DND-41 (cell line): Measurements from ENCODE around the gene ICE2.

Experiments used
- EZH2 ChIP-seq: IDR thresholded peaks from 3 replicates; pipeline ENCODE4 v1.6.1; 2012; ENCODE audit warnings: borderline replicate concordance, low read depth, mild to moderate bottlenecking, moderate library complexity, low read length, inconsistent platforms; ENCODE audit not compliant: severe bottlenecking
- TF ChIP-seq, protein P1 (sequence below): IDR thresholded peaks from 2 replicates; pipeline ENCODE4 v1.5.1; 2012; ENCODE audit warnings: borderline replicate concordance, low read length, moderate library complexity, mild to moderate bottlenecking; ENCODE audit not compliant: poor library complexity, severe bottlenecking; ENCODE audit errors: extremely low read depth

DNA sequence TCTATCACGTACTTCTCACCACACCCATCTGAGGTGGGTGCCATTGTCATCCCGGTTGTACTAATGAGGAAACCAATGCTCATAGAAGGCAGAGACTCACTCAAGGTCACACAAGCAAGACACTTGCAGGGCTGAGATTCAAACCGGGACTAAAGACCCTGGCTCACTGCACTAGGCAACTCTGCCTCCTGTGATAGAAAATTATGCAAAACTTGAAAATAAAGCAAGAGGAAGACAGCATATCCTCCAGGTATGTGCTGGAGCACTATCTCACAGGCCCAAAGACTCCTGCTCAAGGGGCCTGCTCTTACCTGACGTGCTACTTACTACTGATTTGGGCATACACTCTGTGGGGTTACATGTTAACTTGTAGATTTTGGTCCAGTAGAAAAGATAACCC lies 106.7 kb downstream of the ICE2 start:
- TF ChIP-seq, protein P1, sequence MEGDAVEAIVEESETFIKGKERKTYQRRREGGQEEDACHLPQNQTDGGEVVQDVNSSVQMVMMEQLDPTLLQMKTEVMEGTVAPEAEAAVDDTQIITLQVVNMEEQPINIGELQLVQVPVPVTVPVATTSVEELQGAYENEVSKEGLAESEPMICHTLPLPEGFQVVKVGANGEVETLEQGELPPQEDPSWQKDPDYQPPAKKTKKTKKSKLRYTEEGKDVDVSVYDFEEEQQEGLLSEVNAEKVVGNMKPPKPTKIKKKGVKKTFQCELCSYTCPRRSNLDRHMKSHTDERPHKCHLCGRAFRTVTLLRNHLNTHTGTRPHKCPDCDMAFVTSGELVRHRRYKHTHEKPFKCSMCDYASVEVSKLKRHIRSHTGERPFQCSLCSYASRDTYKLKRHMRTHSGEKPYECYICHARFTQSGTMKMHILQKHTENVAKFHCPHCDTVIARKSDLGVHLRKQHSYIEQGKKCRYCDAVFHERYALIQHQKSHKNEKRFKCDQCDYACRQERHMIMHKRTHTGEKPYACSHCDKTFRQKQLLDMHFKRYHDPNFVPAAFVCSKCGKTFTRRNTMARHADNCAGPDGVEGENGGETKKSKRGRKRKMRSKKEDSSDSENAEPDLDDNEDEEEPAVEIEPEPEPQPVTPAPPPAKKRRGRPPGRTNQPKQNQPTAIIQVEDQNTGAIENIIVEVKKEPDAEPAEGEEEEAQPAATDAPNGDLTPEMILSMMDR: no peak
- no peak for TF ChIP-seq EZH2
